ENCODE measurements around the gene HNRNPA1. TPM values are rescaled to one million over a fixed set of nuclear protein-coding genes. Genes with fewer than 3 reads are reported as not detected.

Gene HNRNPA1
- total and polyA plus RNA-seq, 2 donors (not counting 1 experiment from before 2014, with no cell fraction given) = 311 to 1,057 TPM

- H3K4me1 ChIP-seq (ENCODE audit: control insufficient read depth, extremely low read depth, insufficient read depth, low read length) = no peaks in the 10 kb centered on the region
- H3K9me3 ChIP-seq (ENCODE audit: control insufficient read depth, insufficient read depth, low read depth, low read length) = no peaks in the 10 kb centered on the region
- H3K27ac ChIP-seq (ENCODE audit: insufficient read depth, low read length) = no peak overlapping the region
- no peaks in the 10 kb centered on the region for H3K79me2 ChIP-seq (ENCODE audit: control insufficient read depth, insufficient read depth, low read length)
- no peaks in the 10 kb centered on the region for H3K27me3 ChIP-seq (ENCODE audit: control insufficient read depth, insufficient read depth, low read length)
- peaks cover 5% of the 10 kb centered on the region for H3K36me3 ChIP-seq (ENCODE audit: control insufficient read depth, insufficient read depth, low read length)
- no peak overlapping the region for H2AFZ ChIP-seq (ENCODE audit: low read length)
- DNase-seq (ENCODE audit: low read depth in 2 of 2) = no peak
- no peak overlapping the region for H3K9ac ChIP-seq (ENCODE audit: insufficient read depth, low read length)
- no peaks in the 10 kb centered on the region for H4K20me1 ChIP-seq (ENCODE audit: control insufficient read depth, extremely low read depth, insufficient read depth, low read length)
- H3K4me2 ChIP-seq (ENCODE audit: extremely low read depth, insufficient read depth, low read length) = no peak overlapping the region
- no peak overlapping the region for H3K4me3 ChIP-seq (replicated peaks in 1 of 4; ENCODE audit: control extremely low read depth in 1 of 4, insufficient read depth in 1 of 4, low read depth in 3 of 4, low read length in 4 of 4)
- TF ChIP-seq CTCF (conservative IDR thresholded peaks at IDR 0.05 in 1 of 2, IDR thresholded peaks at IDR 0.05 in 1 of 2; ENCODE audit: low read depth in 1 of 2, low read length in 2 of 2) = no peak
- no peak for TF ChIP-seq EZH2 (IDR thresholded peaks at IDR 0.05; ENCODE audit: low read length, missing control alignments)
Observed at GRCh38 chr12:54238531-54238930, 42.0 kb upstream of the HNRNPA1 start.

- Histone ChIP-seq H3K4me1 (ENCODE audit: control insufficient read depth, extremely low read depth, insufficient read depth, low read length) (no peaks in the 10 kb centered on the region), H3K4me3 (replicated peaks in 1 of 4; ENCODE audit: control extremely low read depth in 1 of 4, insufficient read depth in 1 of 4, low read depth in 3 of 4, low read length in 4 of 4) (no peak overlapping the region), H3K27me3 (ENCODE audit: control insufficient read depth, insufficient read depth, low read length) (no peaks in the 10 kb centered on the region), H2AFZ (ENCODE audit: low read length) (no peak overlapping the region), H3K4me2 (ENCODE audit: extremely low read depth, insufficient read depth, low read length) (no peak overlapping the region), H3K27ac (ENCODE audit: insufficient read depth, low read length) (no peak overlapping the region), H4K20me1 (ENCODE audit: control insufficient read depth, extremely low read depth, insufficient read depth, low read length) (no peaks in the 10 kb centered on the region), H3K79me2 (ENCODE audit: control insufficient read depth, insufficient read depth, low read length) (no peaks in the 10 kb centered on the region), H3K9me3 (ENCODE audit: control insufficient read depth, insufficient read depth, low read depth, low read length) (no peaks in the 10 kb centered on the region), H3K9ac (ENCODE audit: insufficient read depth, low read length) (no peak overlapping the region), H3K36me3 (ENCODE audit: control insufficient read depth, insufficient read depth, low read length) (peaks cover 5% of the 10 kb centered on the region)
- no peak for DNase-seq (ENCODE audit: low read depth in 2 of 2)
- TF ChIP-seq CTCF (conservative IDR thresholded peaks at IDR 0.05 in 1 of 2, IDR thresholded peaks at IDR 0.05 in 1 of 2; ENCODE audit: low read depth in 1 of 2, low read length in 2 of 2) = no peak
- no peak for TF ChIP-seq EZH2 (IDR thresholded peaks at IDR 0.05; ENCODE audit: low read length, missing control alignments)
Observed at GRCh38 chr12:54239620-54240019, 40.9 kb upstream of the HNRNPA1 start.

DNA sequence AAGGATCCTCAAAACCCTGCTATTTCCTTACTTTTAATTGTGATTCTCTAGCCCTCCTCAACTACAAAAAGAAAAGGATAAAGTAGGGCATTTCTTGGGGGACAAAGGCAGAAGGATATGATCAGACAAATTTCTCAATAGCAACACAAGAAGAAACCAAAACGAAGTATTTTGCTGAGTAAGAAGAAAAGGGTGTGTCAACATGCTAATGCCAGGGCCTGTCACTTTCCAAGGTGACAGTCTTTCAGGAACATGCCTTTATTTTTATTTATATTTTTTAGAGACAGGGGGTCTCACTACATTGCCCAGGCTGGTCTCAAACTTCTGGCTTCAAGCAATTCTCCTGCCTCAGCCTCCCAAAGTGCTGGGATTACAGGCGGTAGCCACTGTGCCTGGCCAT, 40.4 kb upstream of the HNRNPA1 start:
- Histone ChIP-seq H3K4me2 (ENCODE audit: extremely low read depth, insufficient read depth, low read length) (no peak overlapping the region), H3K4me1 (ENCODE audit: control insufficient read depth, extremely low read depth, insufficient read depth, low read length) (no peaks in the 10 kb centered on the region), H3K79me2 (ENCODE audit: control insufficient read depth, insufficient read depth, low read length) (no peaks in the 10 kb centered on the region), H3K9me3 (ENCODE audit: control insufficient read depth, insufficient read depth, low read depth, low read length) (no peaks in the 10 kb centered on the region), H3K9ac (ENCODE audit: insufficient read depth, low read length) (no peak overlapping the region), H3K4me3 (replicated peaks in 1 of 4; ENCODE audit: control extremely low read depth in 1 of 4, insufficient read depth in 1 of 4, low read depth in 3 of 4, low read length in 4 of 4) (no peak overlapping the region), H4K20me1 (ENCODE audit: control insufficient read depth, extremely low read depth, insufficient read depth, low read length) (no peaks in the 10 kb centered on the region), H3K27me3 (ENCODE audit: control insufficient read depth, insufficient read depth, low read length) (no peaks in the 10 kb centered on the region), H2AFZ (ENCODE audit: low read length) (no peak overlapping the region), H3K36me3 (ENCODE audit: control insufficient read depth, insufficient read depth, low read length) (peaks cover 5% of the 10 kb centered on the region), H3K27ac (ENCODE audit: insufficient read depth, low read length) (no peak overlapping the region)
- no peak for TF ChIP-seq CTCF (conservative IDR thresholded peaks at IDR 0.05 in 1 of 2, IDR thresholded peaks at IDR 0.05 in 1 of 2; ENCODE audit: low read depth in 1 of 2, low read length in 2 of 2)
- no peak for TF ChIP-seq EZH2 (IDR thresholded peaks at IDR 0.05; ENCODE audit: low read length, missing control alignments)
- DNase-seq (ENCODE audit: low read depth in 2 of 2) = no peak
